Endothelial cell of umbilical vein (primary cell): ENCODE data around the gene APH1A. TPM values are rescaled to one million over a fixed set of nuclear protein-coding genes. Genes with fewer than 3 reads are reported as not detected.

ENCODE experiments used
- BruUV-seq: library from RNA; stranded (reverse); fragments of 400-500 nt; replicated peaks from 2 replicates; lab custom pipeline; 2021; lab: Mats Ljungman, UMichigan
- CTCF ChIA-PET: fragments of 300-600, 350-600 bp; sonication (Branson Sonifier 250); formaldehyde crosslinking; loops from one replicate; lab custom pipeline; 2021; ENCODE audit warnings: antibody characterized with exemption, inconsistent platforms; lab: Charles Lee
- POLR2A ChIA-PET: fragments of 300-600, 350-600 bp; sonication (Branson Sonifier 250); formaldehyde crosslinking; loops from one replicate; lab custom pipeline; 2021; ENCODE audit warnings: antibody characterized with exemption, inconsistent platforms; lab: Charles Lee
- DNase-seq: peaks from one replicate; pipeline ENCODE4 v3.0.0-alpha.2; 2011; ENCODE audit warnings: low read depth, low spot score
- FAIRE-seq: peaks from 2 replicates; lab custom pipeline; 2011; peaks lifted over from hg19 to GRCh38; lab: Jason Lieb, UNC
- H2AFZ ChIP-seq: 2 replicates; pipeline ENCODE4 v1.6.0; 2012; ENCODE audit warnings: low read depth, low read length, control low read depth, inconsistent platforms
- H3K27ac ChIP-seq: 2 replicates; pipeline ENCODE4 v1.5.1; 2011; ENCODE audit warnings: low read depth, mild to moderate bottlenecking, control low read depth, low read length, moderate library complexity; ENCODE audit not compliant: insufficient read depth
- H3K27me3 ChIP-seq, 2 experiments: 2 replicates each; pipeline versions ENCODE4 v1.6.0 to v1.6.1; 2011; ENCODE audit warnings: low read length in 2 of 2, mixed read lengths in 1 of 2; ENCODE audit not compliant: control insufficient read depth in 2 of 2, insufficient read depth in 2 of 2
- H3K36me3 ChIP-seq, 2 experiments: 2 replicates in 1 of 2; 3 replicates in 1 of 2; pipeline ENCODE4 v1.5.1; 2011; ENCODE audit warnings: low read length in 2 of 2, mild to moderate bottlenecking in 1 of 2, moderate library complexity in 1 of 2; ENCODE audit not compliant: control insufficient read depth in 2 of 2, insufficient read depth in 2 of 2; ENCODE audit errors: extremely low read depth in 1 of 2
- H3K4me1 ChIP-seq: 3 replicates; pipeline ENCODE4 v1.5.1; 2011; ENCODE audit warnings: mild to moderate bottlenecking, low read length; ENCODE audit not compliant: control insufficient read depth, insufficient read depth; ENCODE audit errors: extremely low read depth
- H3K4me2 ChIP-seq: 2 replicates; pipeline ENCODE4 v1.6.1; 2011; ENCODE audit warnings: low read length, control low read depth, mixed read lengths; ENCODE audit not compliant: insufficient read depth
- H3K4me3 ChIP-seq, 3 experiments: fragments of 200-600 bp in 1 of 3; sonication (generic), shearing (Covaris generic) in 1 of 3; replicated peaks in 1 of 3; 2 replicates each; pipeline ENCODE4 v1.5.1; 2011 to 2016; ENCODE audit warnings: control low read depth in 3 of 3, low read length in 3 of 3, mild to moderate bottlenecking in 2 of 3, inconsistent platforms in 1 of 3, low read depth in 1 of 3, moderate library complexity in 1 of 3; ENCODE audit not compliant: insufficient read depth in 1 of 3
- H3K79me2 ChIP-seq: 2 replicates; pipeline ENCODE4 v1.6.0; 2012; ENCODE audit warnings: low read length, inconsistent platforms; ENCODE audit not compliant: control insufficient read depth, insufficient read depth
- H3K9ac ChIP-seq: replicated peaks from 2 replicates; pipeline ENCODE3; 2011; ENCODE audit warnings: low read length, control low read depth; ENCODE audit not compliant: insufficient read depth; ENCODE audit errors: extremely low read depth
- H3K9me1 ChIP-seq: replicated peaks from 3 replicates; pipeline ENCODE4 v1.6.0; 2011; ENCODE audit warnings: mild to moderate bottlenecking, low read length; ENCODE audit not compliant: control insufficient read depth, insufficient read depth; ENCODE audit errors: extremely low read depth
- H3K9me3 ChIP-seq: replicated peaks from 2 replicates; pipeline ENCODE4 v1.5.1; 2012; ENCODE audit warnings: low read length, inconsistent platforms; ENCODE audit not compliant: control insufficient read depth, insufficient read depth
- H4K20me1 ChIP-seq: replicated peaks from 2 replicates; pipeline ENCODE3; 2011; ENCODE audit warnings: mild to moderate bottlenecking, low read length; ENCODE audit not compliant: control insufficient read depth, insufficient read depth; ENCODE audit errors: extremely low read depth
- CTCF ChIP-seq, 2 donors: IDR thresholded peaks; 1 replicate in 1 of 2; 2 replicates in 1 of 2; pipeline ENCODE4 v1.5.1; 2011; ENCODE audit warnings: low read length in 2 of 2, mild to moderate bottlenecking in 2 of 2, moderate library complexity in 2 of 2, control low read depth in 1 of 2, inconsistent platforms in 1 of 2, low read depth in 1 of 2; ENCODE audit not compliant: insufficient read depth in 1 of 2; ENCODE audit errors: extremely low read depth in 1 of 2
- EZH2 ChIP-seq: IDR thresholded peaks from 2 replicates; pipeline ENCODE4 v1.6.1; 2012; ENCODE audit warnings: borderline replicate concordance, low read depth, mild to moderate bottlenecking, moderate library complexity, low read length, inconsistent platforms; ENCODE audit not compliant: severe bottlenecking
- FOS ChIP-seq: IDR thresholded peaks from 2 replicates; pipeline ENCODE4 v1.6.1; 2011; ENCODE audit warnings: mild to moderate bottlenecking, low read length, moderate library complexity, borderline replicate concordance; ENCODE audit not compliant: insufficient read depth
- GATA2 ChIP-seq: IDR thresholded peaks from 2 replicates; pipeline ENCODE4 v1.7.0; 2011; ENCODE audit warnings: low read depth, mild to moderate bottlenecking, moderate library complexity, mixed read lengths, low read length; ENCODE audit not compliant: insufficient read length, insufficient read depth
- JUN ChIP-seq: IDR thresholded peaks from 2 replicates; pipeline ENCODE4 v1.6.1; 2011; ENCODE audit warnings: borderline replicate concordance, low read depth; ENCODE audit not compliant: insufficient read length, insufficient read depth
- MAX ChIP-seq: IDR thresholded peaks from 2 replicates; pipeline ENCODE4 v1.6.1; 2011; ENCODE audit not compliant: insufficient read depth, insufficient read length
- MYC ChIP-seq: IDR thresholded peaks from one replicate; pipeline ENCODE4 v1.6.1; 2011; ENCODE audit warnings: mild to moderate bottlenecking, low read depth, low read length
- POLR2A ChIP-seq: IDR thresholded peaks from 2 replicates; pipeline ENCODE4 v1.6.1; 2012; ENCODE audit warnings: low read depth, mild to moderate bottlenecking, control low read depth, low read length
- POLR2AphosphoS5 ChIP-seq: IDR thresholded peaks from 2 replicates; pipeline ENCODE4 v1.6.1; 2012; ENCODE audit warnings: low read depth, mild to moderate bottlenecking, control low read depth, low read length, moderate library complexity; ENCODE audit not compliant: insufficient read depth
- dilution Hi-C: fragments of 300-500 bp; cut with MboI; formaldehyde crosslinking; loops from one replicate; pipeline ENCODE4 v1.15.0; 2019; ENCODE audit warnings: low sequenced_read_pairs; ENCODE audit not compliant: extremely low pct_ligation_motif_present
- intact Hi-C: fragments of 100-400 bp; cut with micrococcal nuclease; formaldehyde crosslinking; loops from one replicate; pipeline ENCODE4 v1.10.0; 2022
- polyA plus RNA-seq, 4 experiments: library from polyadenylated mRNA; depleted of rRNA in 3 of 4; stranded (reverse) in 3 of 4; unstranded in 1 of 4; fragments of >200 nt; gene quantifications; 2 replicates each; pipeline versions ENCODE4 v1.2.1 to v1.2.3, GENCODE V29; 2011 to 2012; ENCODE audit warnings: missing spikeins in 1 of 4
- total RNA-seq: library from RNA; stranded (reverse); gene quantifications from 2 replicates; pipeline ENCODE4 v1.2.3, GENCODE V29; 2021

The APH1A gene
- total and polyA plus RNA-seq, 2 donors (not counting 3 experiments of a cell fraction or from before 2014, with no cell fraction given), result 165 to 325 TPM

GRCh38 chr1:150256198-150256553 lies 12.6 kb downstream of the APH1A start:
- dilution Hi-C loops (no loop called here), intact Hi-C loops (loop anchor here (1.0 to 5.0 kb wide), 2 partner anchors 13 to 666 kb away; partner anchors contain the start of gene APH1A)
- H2AFZ ChIP-seq, result no peak overlapping the region
- H3K9me1 ChIP-seq, result no peaks in the 10 kb centered on the region
- H3K4me3 ChIP-seq, result no peak overlapping the region
- H3K9ac ChIP-seq, result no peak overlapping the region
- no peak for DNase-seq
- H3K9me3 ChIP-seq, result no peaks in the 10 kb centered on the region
- TF ChIP-seq EZH2, result no peak
- TF ChIP-seq GATA2, result no peak
- TF ChIP-seq POLR2AphosphoS5, result no peak
- TF ChIP-seq JUN, result no peak
- TF ChIP-seq MYC, result no peak
- TF ChIP-seq POLR2A, result no peak
- no peak for TF ChIP-seq FOS
- no peak for TF ChIP-seq MAX
- no peak for TF ChIP-seq CTCF (IDR thresholded peaks at IDR 0.05; ENCODE audit: extremely low read depth in 1 of 2, insufficient read depth in 1 of 2, low read depth in 1 of 2, low read length in 2 of 2)
- CTCF ChIA-PET, result interaction anchor here (0.6 to 13.2 kb wide), 34 partner anchors 8 to 813 kb away, joined by 3 to 466 read pairs (median 4); partner anchors contain the start of genes APH1A, C1orf54, CIART and FALEC
- H3K27me3 ChIP-seq, result peaks cover 15 to 27% of the 10 kb centered on the region in 2 experiments
- H3K36me3 ChIP-seq, result no peaks in the 10 kb centered on the region
- H3K27ac ChIP-seq, result no peak overlapping the region
- H4K20me1 ChIP-seq, result no peaks in the 10 kb centered on the region
- H3K79me2 ChIP-seq, result no peaks in the 10 kb centered on the region
- H3K4me1 ChIP-seq, result peaks cover 7% of the 10 kb centered on the region
- BruUV-seq, result no TSS peak
- no peak for FAIRE-seq
- POLR2A ChIA-PET, result interaction anchor here (0.7 kb wide), 1 partner anchor 37 kb away, joined by 3 read pairs; no protein-coding TSS in a partner anchor
- H3K4me2 ChIP-seq, result peak overlapping the region; percentile 44
